Inflammatory macrophage (primary cell): Measurements from ENCODE around the gene RIC8B.
"Not testable (repeated sequence)": the region's sequence is repeated elsewhere in the genome, so short reads cannot be mapped to it uniquely, and the experiment has no call there.

Experiments
- DNase-seq, 2 donors: peaks; one replicate each; pipeline ENCODE4 v3.0.0-alpha.2; 2020 to 2022

The RIC8B gene

GRCh38 chr12:106907846-106908245 is 133.4 kb downstream of the RIC8B start:
- DNase-seq: no peak

GRCh38 chr12:106908561-106908960 is 134.1 kb downstream of the RIC8B start:
- no peak for DNase-seq

GRCh38 chr12:106910202-106910601 is 135.7 kb downstream of the RIC8B start:
- DNase-seq: peak; percentile 67 to 76

- no peak for DNase-seq
These were observed 137.1 kb downstream of the RIC8B start for GRCh38 chr12:106911581-106911980.

DNA sequence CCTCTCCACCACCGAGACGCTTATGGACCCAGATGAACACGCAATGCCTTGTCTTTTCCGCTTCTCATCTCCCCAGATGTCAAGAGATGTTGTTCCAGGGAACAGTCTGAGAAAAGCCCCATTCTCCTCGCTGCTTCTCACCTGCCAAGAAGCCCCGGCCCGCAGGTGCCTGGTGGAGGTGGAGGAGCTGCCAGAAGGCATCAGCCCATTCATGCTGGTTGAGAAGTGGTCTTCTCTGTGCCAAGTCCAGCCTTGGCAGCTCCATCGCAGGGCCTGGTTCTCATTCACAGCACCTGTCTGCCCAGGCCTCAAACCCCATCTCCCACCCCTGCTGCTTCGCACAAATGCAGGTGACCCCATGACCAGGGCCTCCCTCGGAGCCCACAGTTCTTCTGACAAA is 139.0 kb downstream of the RIC8B start:
- DNase-seq: no peak

GRCh38 chr12:106914796-106915634 is 140.5 kb downstream of the RIC8B start:
- no peak for DNase-seq

- no peak for DNase-seq
These were observed 141.1 kb downstream of the RIC8B start for GRCh38 chr12:106915635-106916026.

DNA sequence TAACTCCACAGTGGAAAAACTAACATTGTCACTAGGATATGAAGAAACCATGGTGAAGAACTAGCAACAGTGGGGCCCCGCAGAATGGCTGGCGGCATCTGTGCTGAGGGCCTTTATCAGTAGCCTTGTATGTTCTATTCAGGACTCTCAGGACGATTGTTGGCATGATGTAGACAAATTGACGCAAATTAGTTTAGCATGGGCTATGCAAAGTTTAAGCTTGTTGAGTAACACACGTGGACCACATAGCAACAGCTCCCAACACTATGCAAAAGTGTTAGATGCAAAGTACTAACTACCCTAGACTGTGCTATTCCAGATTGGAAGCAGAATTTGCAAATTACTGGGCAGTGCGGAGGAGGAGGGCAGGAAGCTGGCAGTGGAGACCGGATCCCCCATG is 143.0 kb downstream of the RIC8B start:
- DNase-seq: no peak

GRCh38 chr12:106918746-106919145 is 144.3 kb downstream of the RIC8B start:
- DNase-seq: peak in 1 of 2 donors; percentile 9

- DNase-seq: peak; percentile 53 to 75
These were observed 145.5 kb downstream of the RIC8B start for GRCh38 chr12:106919910-106920544.

GRCh38 chr12:106921976-106922375 is 147.5 kb downstream of the RIC8B start:
- not testable (repeated sequence) for DNase-seq

DNA sequence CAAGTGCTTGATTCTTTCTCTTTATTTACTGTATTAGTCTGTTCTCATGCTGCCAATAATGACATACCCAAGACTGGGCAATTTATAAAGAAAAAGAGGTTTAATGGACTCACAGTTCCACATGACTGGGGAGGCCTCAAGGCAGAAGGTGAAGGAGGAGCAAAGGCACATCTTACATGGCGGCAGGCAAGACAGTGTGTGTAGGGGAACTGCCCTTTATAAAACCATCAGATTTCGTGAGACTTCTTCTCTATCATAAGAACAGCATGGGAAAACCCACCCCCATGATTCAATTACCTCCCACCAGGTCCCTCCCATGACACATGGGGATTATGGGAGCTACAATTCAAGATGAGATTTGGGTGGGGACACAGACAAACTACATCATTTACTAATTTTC is 149.1 kb downstream of the RIC8B start:
- DNase-seq: not testable (repeated sequence)

DNA sequence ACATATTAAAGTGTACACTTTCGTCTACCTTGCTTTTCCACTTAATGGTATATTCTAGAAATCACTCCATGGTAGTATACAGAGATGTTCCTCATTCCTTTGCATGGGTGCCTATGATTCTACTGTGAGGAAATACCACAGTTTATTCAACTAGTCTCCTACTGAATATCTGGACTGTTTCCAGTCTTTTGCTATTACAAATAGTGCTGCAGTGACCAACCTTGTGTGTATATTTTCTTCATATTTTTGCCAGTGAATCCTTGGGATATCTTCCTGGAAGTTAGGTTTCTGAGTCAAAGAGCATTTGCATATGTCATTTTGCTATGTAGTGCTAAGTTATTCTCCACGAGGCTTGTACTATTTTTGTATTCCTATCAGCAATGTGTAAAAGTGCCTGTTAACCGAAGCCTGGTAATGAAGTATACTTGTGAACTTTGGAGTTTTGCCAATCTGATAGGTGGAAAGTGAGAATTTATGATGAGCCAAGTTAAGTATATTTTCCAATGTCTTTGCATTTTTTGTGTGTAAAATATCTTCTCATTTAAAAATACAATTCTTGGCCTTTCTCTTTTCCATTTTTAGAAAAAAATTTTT is 149.9 kb downstream of the RIC8B start:
- no peak for DNase-seq

DNA sequence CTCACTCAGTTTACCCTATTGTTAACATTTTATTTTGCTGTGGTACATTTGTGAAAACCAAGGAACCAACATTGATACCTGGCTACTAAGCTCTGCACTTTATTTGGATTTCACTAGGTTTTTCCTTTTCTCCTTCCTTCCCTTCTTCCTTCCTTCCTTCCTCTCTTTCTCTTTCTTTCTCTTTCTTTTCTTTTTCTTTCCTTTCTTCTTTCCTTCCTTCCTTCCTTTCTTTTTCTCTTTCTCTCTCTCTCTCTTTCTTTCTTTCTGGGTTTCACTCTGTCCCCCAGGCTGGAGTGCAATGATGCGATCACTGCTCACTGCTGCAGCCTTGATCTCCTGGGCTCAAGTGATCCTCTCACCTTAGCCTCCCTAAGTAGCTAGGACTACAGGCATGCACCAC is 152.2 kb downstream of the RIC8B start:
- no peak for DNase-seq

- DNase-seq: no peak
These were observed 159.8 kb downstream of the RIC8B start for GRCh38 chr12:106934277-106934676.
